Kidney tubule cell (primary cell): Measurements from ENCODE around the gene GPAT2.
A peak's percentile ranks its signal among the peaks of the same experiment; 100 is the strongest.
"Not testable (repeated sequence)": the region's sequence is repeated elsewhere in the genome, so short reads cannot be mapped to it uniquely, and the experiment has no call there.

ENCODE experiments used
- DNase-seq: peaks from one replicate; pipeline ENCODE4 v3.0.0-alpha.2; 2018; ENCODE audit warnings: low spot score

GPAT2 gene

DNA sequence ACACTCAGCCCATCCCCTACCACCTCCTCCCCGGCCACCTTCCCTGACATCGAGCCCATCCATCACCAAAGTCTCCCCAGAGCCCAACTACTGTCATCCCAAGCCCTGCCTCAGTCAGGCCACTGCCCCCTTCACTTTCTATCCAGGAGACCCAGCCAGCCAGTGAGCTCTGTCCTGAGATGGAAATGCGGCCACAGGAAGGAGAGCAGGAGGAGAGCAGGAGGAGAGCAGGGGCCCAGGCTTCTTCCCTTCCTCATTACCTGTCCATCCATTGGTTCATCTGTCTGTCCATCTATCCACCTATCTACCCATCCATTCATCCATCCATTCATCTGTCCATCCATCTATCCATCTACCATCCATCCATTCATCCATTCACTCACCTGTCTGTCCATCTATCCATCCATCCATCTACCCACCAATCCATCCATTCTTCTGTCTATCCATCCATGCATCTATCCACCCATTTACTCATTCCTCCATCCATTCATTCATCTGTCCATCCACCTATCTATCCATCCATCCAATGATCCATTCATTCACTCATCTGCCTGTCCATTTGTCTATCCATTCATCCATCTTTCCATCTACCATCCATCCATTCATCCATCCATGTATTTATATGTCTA, 29.4 kb upstream of the GPAT2 start:
- DNase-seq, result not testable (repeated sequence)

DNA sequence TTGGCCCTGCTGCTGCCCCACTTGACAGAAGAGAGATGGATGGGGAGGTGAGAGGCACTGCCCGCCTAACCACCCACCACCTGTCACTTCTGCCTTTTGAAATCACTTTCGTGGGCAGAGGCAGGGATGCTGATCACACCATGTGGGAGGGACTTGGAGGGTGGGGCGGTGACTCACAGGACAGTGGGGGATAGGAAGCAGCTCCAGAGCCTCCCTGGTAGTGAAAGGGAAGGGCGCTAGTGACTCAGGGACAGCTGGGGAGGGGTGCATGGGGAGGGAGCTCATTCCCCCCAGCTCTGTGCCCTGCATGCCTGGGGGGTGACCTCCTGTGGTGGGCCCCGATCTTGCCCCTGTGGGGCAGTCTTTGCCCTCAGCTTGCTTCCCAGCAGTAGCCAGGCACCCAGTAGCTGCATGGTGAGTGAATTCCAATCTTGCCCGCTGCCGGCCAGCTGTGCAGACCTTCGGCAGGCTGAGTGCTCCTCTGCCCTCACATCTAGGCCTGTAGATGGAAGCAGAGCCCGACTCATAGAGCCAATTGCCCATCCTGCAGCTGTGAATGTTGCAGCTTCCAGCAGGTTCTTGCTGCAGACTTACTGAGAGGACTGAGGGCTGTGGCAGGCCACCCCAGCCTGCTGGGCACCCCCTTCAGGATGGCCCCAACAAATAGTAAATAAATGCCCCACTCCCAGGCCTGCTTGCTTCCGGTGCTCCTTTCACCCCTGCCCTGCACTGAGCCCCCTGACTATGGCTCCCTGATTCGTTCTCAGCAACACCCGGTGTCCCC, 28.6 kb upstream of the GPAT2 start:
- DNase-seq, result peak; percentile 68

GRCh38 chr2:96062483-96062882, 27.8 kb upstream of the GPAT2 start:
- DNase-seq, result not testable (repeated sequence)

GRCh38 chr2:96061901-96062300, 27.2 kb upstream of the GPAT2 start:
- not testable (repeated sequence) for DNase-seq

DNA sequence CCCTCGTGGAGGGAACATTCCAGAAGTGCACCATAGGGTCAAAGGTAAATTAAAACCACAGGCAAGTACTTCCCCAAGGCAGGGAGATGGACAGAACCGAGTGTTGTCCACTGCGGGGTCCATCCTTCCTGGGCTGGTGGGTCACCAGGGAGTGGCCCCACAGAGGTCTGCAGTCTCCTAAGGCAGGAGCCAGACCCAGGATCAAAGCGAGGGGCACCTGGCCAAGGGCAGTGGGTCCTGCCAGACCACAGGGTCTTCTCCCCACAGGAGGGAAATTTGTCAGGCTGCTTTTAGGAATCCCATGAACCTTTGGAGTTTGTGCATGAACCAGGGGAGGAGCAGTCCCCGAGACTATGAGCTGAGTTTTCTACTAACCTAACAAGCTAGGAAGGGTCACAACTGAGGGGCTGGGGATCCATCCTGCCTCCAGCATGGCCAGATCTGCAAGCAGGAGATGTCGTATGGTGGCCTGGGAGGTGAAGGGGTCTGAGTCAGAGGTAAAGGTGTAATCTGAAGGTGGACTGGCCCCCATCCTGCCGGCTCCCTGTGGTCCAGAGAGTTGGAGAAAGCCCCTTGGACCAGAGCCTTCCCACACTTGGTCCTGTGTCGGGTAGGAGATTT, 26.6 kb upstream of the GPAT2 start:
- DNase-seq, result not testable (repeated sequence)

DNA sequence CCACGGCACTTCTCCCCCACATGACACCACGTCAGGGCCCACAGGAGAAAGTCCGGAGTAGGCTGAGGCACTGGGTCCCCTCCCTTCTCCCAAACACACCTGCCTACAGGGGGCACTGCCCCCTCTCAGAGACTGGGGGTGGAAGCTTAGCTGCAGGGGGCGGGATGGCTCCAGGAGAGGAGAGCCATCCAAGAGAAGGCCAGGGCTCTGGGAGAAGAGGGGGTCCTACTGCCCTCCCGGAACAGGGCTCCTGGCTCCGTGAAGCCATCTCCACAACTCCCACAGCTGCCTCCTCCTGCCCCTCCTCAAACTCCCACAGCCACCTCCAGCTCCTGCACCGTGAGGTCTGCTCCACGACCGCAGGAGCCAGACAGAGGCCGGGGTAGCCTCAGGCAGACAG, 25.6 kb upstream of the GPAT2 start:
- not testable (repeated sequence) for DNase-seq

GRCh38 chr2:96059443-96059842, 24.7 kb upstream of the GPAT2 start:
- not testable (repeated sequence) for DNase-seq

- DNase-seq, result not testable (repeated sequence)
Observed at GRCh38 chr2:96055830-96056229, 21.1 kb upstream of the GPAT2 start.

GRCh38 chr2:96054537-96054936, 19.8 kb upstream of the GPAT2 start:
- not testable (repeated sequence) for DNase-seq

DNA sequence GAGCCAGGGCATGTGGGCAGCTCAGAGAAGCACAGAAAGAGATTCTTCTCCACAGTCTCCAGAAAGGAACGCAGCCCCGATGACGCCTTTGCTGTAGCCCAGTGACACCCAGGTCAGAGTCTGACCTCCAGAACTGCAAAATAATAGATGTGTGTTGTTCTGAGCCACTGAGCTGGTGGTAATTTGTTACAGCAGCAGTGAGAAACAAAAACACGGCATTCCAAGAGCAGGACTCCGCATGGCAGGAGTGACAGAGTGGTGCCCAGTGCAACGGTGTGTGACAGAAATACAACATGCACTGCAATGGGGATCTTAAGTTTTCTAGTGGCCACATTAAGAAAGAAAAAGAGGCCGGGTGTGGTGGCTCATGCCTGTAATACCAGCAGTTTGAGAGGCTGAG, 18.7 kb upstream of the GPAT2 start:
- DNase-seq, result peak; percentile 42

DNA sequence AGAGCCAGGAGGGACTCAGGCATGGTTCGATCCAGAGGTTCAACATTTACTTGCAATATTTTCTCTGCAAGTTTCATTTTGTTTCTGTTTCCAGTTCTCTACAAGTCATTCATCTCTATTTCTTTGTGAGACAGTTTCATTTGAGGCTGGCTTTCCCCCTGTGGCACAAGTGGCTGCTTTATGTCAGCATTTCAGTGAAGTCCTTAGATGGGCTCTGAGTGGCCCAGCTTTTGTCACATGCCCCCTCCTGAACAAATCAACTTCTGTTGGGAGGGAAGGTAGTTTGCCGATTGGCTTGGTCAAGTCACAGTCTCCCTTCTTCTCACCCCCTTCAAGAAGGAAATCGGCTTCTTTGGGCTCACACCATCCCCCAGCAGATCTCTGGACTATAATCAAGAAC, 17.9 kb upstream of the GPAT2 start:
- not testable (repeated sequence) for DNase-seq

- not testable (repeated sequence) for DNase-seq
Observed at GRCh38 chr2:96049917-96050262, 15.2 kb upstream of the GPAT2 start.

DNA sequence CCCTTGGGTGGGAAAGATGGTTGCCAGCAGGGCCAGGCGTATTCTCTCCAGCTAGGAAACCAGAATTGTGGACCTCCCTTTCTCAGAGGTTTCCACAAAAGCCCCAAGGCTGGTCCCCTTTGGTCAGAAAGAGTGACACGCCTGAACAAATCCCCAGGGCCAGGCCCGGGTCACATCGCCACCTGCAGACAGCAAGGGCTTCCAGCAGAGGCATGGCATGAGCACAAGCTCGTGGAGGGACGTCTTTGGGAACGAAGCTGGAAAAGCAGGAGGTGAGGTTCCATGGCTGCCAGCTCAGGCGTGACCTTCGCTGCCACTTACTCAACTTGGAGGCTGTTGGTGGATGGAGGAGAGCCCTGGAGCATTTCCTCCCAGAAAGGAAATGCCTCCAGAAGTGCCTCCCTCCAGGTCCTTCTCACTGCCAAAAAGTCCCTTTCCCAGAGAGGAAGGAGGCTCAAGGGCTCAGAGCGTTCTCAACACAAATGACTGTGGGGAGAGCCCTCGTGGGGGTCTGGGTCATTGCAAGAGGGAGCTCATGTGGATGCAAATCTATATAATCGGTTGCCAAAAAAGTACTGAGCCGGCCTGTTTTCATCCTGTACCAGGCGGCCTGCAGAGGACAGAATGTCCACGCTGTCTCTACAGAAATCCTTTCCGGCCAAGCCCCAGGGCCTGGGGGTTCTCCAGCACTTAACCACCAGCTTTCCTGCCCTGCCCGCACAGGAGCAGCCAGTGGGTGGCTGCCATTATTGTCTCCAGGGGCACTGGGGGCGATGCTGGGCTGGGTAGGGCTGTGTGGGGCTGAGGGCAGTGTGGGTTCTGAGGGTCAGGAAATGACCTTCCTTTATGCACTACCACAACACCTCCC, 14.6 kb upstream of the GPAT2 start:
- DNase-seq, result not testable (repeated sequence)

DNA sequence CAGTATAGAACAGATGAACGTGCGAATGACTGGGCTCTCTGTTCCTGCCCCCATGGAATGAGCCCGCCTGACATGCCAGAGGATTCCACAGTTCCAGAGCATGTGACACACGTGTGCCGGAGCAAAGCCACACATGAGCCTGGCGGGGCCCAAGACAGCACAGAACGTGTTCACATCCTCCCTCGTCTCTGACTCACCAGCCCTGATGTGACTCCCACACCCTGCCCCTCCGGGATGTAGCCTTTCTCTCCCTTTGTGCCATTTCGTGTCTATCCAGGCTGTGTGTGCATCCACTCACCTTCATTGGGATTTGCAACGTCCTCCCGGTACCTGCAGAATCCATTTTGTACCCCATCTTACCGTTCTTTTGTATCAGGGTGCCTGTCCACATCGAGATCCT, 838 bp upstream of the GPAT2 start:
- DNase-seq, result not testable (repeated sequence)

- not testable (repeated sequence) for DNase-seq
Observed at GRCh38 chr2:96033997-96034396, 719 bp downstream of the GPAT2 start.

GRCh38 chr2:96027725-96028325, 6.9 kb downstream of the GPAT2 start:
- DNase-seq, result not testable (repeated sequence)

GRCh38 chr2:96025755-96026154, 9.0 kb downstream of the GPAT2 start:
- not testable (repeated sequence) for DNase-seq

DNA sequence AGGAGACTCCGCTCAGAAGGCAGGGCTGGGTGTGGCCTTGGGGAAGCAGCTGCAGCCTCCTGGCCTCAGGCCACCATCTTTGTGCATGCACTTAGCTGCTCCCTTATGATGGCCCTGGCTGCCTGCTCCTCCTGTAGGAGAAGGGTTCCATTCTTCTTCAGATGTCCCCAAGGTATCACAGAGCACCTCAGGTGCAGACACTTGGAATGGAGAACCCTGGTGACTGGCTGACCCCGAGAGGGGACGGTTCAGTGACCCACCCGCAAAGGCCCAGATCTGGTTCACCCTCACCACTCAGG, 9.6 kb downstream of the GPAT2 start:
- no peak for DNase-seq

- no peak for DNase-seq
Observed at GRCh38 chr2:96024336-96025193, 10.2 kb downstream of the GPAT2 start.

DNA sequence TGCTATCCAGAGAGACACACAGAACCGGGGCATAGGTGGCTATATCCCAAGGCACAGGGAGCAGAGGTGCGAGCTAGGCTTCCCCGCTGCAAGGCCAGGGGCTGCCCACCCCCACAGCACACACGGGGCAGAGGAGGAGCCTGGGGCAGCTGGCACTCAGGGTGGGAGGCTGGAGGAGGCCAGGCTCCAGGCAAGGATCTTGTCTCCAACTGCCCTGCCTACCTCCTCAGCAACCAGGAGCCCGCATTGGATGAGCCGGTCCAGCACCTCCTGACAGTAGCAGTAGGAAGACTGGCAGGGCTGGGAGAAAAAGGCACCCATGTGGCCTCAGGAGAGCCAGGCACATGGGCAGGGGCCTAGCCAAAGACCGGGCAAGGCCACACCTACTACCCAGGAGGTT, 11.0 kb downstream of the GPAT2 start:
- not testable (repeated sequence) for DNase-seq
